NCI-H2196 (cell line): ENCODE data around the gene SPNS3.

Experiments used
- DNase-seq: peaks from one replicate; lab custom pipeline; 2025; ENCODE audit not compliant: unreplicated experiment; lab: John Stamatoyannopoulos, UW

Gene SPNS3

GRCh38 chr17:4487296-4487695 is 53.6 kb downstream of the SPNS3 start:
- no peak for DNase-seq

DNA sequence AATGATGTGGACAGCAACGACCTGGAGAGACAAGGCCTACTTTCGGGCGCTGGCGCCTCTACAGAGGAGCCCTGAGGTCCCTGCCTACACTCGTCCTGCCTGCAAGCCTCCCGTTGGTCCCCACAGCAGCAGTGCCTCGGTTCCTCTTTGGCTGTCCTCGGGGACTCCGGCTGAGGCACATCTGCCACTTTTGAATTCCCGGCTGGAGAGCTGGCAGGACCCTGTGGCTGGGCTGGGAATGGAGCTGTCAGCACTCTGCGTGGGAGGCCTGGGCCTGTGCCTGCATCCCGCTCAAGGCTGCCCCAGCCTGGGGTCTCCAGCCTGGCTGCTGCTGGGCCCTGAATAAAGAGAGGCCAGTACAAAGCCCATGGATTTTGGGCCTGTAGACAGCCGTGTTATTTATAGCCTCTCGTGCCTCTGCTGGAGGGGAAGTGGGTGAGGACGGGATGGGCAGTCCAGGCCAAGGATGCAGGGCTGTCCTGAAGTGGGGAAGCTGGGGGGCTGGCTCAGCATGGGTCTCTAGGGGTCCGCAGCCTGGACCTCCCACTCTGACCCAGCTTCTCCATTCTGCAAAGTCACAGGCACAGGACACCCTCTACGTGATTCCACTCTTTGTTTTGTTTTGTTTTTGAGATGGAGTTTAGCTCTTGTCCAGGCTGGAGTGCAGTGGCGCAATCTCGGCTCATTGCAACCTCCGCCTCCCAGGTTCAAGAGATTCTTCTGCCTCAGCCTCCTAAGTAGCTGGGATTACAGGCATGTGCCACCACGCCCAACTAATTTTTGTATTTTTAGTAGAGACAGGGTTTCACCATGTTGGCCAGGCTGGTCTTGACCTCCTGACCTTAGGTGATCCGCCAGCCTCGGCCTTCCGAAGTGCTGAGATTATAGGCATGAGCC is 54.3 kb downstream of the SPNS3 start:
- no peak for DNase-seq

- no peak for DNase-seq
These were observed 55.4 kb downstream of the SPNS3 start for GRCh38 chr17:4488989-4489595.

DNA sequence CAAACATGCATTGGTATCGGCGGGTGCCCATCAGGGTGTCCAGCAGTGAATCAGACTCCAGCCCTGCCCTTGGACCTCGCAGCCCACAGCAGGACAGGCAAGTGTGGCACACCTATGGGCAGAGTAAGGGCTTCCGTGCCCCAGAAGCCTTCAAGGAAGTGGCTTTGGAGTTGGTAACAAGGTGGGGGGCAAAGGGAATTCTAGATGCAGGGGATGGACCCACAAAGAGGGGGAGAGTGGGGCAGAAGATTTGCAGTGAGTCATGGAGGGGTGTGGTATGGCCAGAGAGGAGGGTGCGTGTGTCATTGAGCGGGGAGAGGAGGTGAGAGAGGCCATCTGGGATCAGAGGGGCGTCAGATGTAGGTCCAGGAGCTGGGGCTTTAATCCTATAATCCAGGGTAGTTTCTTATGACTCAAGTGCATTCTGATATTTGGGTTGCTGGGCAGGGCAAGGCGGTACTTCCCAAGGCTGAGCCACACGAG is 56.4 kb downstream of the SPNS3 start:
- DNase-seq = no peak

GRCh38 chr17:4490637-4491061 is 56.9 kb downstream of the SPNS3 start:
- no peak for DNase-seq

DNA sequence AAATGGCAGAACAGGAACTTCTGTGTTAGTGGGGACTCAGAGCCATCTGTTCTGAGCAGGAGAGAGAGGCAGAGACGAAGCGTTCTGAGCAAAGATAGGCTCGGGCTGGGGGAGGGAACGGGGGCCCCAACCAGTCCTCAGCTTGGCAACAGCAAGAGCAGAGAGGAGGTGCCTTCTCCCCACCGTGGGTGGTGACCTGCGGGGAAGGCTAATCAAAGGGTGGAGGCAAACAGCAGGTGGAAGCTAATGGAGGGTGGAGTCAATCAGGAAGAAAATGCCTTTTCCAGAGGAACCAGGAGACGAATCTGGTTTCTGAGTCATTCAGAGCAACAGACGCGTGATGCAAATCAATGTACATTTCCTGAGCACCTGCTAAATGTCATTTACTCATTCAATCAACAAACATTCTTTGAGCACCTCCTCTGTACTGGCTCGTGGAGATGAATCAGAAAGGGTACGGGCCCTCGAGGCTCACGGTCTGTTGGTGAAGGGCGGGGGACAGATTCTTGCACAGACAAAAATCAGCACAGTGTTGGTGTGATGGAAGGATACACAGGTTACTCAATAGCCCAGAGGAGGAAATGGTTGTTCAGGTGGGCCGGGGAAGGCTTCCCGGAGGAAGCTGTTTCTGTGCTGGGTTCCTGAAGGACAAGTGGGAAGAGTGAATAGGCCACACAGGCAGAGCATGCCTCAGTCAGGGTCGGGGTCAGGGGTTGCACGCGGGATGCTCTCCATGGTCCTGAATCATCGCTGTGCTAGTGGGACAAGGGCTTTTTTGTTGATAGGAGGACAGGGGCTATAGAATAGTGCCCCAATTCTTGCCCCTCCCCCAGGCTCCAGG is 59.2 kb downstream of the SPNS3 start:
- no peak for DNase-seq

- no peak for DNase-seq
These were observed 63.5 kb downstream of the SPNS3 start for GRCh38 chr17:4497101-4497824.

- peak; percentile 56 for DNase-seq
These were observed 65.0 kb downstream of the SPNS3 start, which contains the start of gene SPNS2 for GRCh38 chr17:4498461-4499397. TSS of gene SPNS2 (plus strand) at chr17:4498881. CDS start at chr17:4499048, 167 bp downstream.

DNA sequence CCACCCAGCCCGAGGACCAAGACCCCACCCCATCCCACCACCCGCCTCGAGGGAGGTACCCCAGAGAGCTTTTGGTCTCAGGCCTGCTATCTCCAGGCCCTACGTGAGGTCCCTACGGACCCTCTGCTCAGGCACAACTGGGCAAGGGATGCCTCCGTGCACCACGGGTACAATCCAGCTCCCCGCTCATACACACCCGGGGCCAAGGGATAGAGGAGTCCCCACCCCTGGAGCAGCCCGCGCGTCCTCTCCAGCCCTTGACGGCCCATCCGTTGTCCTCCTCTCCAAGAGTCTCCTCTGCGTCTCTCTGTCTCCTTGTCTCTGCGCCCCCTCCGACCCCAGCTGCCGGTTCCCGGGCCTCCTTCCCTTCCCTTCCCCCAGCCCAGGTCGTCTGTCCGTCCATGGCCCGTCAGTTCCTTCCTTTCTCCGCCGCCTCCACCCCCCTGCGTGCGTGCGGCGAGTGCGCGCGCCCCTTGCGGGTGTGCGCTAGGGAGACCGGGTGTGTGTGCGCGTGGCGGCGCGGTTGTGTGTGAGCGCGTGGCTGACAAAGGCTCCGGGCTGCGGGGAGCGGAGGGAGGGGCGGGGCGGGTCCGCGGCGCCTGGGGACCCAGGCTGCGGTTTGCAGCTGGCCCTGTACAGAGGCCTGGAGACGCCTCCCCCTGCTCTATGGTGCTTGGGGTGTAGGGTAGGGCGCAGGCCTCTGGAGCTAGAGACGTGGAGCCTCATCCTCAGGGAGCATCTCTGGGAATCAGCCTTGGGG is 65.9 kb downstream of the SPNS3 start:
- DNase-seq = no peak

GRCh38 chr17:4500191-4500571 is 66.4 kb downstream of the SPNS3 start:
- DNase-seq = no peak

DNA sequence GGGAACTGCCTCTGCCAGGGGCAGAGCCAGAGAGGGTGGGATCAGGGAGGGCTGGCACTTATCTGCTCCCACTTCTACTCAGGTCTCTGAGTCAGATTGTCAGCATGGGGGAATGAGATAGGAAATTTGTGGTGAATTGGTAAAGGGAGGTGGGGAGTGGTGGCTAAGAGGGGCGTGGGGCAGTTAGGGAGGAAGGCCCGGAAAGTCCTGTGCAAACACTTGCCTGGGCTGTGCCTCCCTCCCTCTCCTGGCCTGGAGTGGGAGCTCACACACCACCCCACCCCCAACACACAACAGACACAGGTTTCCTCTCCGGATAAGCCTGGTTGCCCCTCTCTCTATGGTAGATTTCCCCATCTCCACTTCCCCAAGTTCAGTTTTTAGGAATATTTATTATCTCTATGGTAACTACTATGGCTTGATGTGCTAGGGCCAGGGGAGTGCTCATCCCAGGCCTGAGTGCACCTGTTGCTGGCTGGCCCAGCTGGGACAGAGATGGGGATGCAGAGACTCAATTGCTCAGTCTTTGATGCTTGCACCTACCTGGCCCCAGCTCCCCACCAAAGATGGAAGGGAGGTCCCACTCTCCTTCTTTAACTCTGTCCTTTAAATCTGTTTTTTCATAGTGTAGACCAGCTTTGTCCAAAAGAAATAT is 67.7 kb downstream of the SPNS3 start:
- DNase-seq = no peak

DNA sequence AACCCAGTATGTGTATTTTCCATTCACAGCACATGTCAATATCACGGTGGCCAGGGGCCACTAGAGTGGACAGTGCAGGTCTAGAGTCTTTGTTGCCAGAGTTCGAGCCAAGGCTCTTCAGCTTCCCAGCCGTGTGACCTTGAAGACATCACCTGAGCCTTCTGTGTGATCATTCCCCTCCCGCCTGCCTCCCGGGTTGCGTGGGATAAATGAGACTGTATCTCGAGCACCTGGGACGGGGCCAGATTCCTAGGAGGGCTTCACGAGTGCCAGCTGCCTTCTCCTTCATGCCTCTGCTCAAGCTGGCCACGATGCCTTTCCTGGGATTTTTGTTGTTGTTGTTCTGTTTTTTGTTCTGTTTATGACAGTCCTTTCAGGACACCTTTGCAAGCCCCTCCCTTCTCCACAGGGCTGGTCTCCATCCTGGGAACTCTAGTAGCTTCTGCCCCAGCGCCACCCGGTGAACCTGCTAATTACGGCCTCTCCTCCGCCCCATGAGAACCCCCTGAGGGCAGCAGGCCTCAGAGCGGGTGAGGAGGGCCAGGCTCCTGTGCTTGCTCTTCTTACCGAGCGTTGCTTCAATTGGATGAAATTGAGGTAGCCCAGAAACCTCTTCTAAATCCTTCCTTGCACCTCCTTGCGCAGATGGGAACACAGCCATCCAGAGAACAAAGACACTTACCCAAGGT is 68.9 kb downstream of the SPNS3 start:
- no peak for DNase-seq

- no peak for DNase-seq
These were observed 69.7 kb downstream of the SPNS3 start for GRCh38 chr17:4503283-4504025.

GRCh38 chr17:4504188-4504587 is 70.4 kb downstream of the SPNS3 start:
- no peak for DNase-seq

DNA sequence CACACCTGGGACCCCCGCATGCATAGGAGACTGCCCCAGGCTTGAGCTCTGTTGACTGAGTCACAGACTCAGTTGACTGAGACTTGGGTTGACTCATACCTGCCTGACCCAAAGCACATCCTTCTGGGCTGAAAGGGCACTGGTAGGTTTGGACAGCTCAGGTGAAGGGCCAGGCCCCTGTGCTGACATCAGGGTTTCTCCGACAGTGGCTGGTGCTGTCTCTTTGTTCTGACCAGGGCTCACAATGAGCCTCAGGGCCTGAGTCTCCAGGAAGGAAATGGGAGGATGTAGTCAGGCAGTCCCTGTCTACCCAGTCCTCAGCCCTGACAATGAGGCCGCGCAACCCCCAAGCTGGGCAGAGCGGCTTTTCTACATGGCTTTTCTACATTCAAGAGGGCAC is 71.4 kb downstream of the SPNS3 start:
- no peak for DNase-seq

DNA sequence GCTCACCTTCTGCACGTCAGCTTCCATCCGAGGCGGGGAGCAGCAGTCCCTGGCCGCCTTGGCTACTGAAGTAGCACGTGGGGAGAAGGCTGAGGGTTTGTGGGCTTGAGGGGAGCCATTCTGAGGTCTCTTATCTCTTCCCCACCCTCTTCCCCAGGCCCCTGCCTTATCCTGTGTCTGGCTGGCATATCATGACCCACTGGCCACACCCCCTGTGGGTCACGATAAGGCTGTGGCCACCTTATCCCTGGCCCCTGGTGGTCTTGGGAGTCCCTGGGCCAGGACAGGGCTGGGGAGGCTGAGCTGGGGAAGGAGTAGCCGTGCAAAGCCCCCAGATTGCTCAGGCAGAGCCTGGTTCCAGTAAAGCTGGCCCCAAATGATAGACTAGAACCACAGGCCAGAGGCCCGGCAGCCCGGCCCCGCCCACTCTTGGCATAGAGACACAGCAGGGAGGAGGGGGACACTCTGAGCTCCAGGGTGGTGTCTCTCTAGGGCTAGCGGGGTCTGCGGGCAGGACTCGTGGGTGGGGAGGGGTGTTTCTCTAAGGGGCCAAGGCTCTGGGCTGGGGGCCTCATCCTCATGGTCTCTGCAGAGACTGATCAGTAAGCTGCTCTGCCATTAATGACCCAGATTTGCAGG is 72.6 kb downstream of the SPNS3 start:
- DNase-seq = no peak

GRCh38 chr17:4506892-4507291 is 73.2 kb downstream of the SPNS3 start:
- no peak for DNase-seq
